Gastroesophageal sphincter (tissue), 4 donors: Measurements from ENCODE around the gene SNW1. TPM values are rescaled to one million over a fixed set of nuclear protein-coding genes. Genes with fewer than 3 reads are reported as not detected.

Experiments used
- ATAC-seq: fragments of 150-250 bp; one replicate; pipeline ENCODE4 v1.9.1; 2016; ENCODE audit warnings: mild to moderate bottlenecking, moderate library complexity
- H3K27ac ChIP-seq, 4 donors: fragments of 200-600 bp; sonication (generic) in 3 of 4; 1 replicate in 3 of 4; 2 replicates in 1 of 4; pipeline ENCODE4 v1.5.1; 2016 to 2019
- H3K27me3 ChIP-seq: fragments of 200-600 bp; sonication (generic); one replicate; pipeline ENCODE4 v1.5.1; 2019
- H3K36me3 ChIP-seq, 2 donors: fragments of 200-600 bp; sonication (generic); one replicate each; pipeline ENCODE4 v1.5.1; 2019; ENCODE audit warnings: control low read depth in 1 of 2
- H3K4me1 ChIP-seq, 3 donors: fragments of 200-600 bp; sonication (generic); 1 replicate in 2 of 3; 2 replicates in 1 of 3; pipeline ENCODE4 v1.5.1; 2016 to 2019; ENCODE audit warnings: control low read depth in 2 of 3
- H3K4me3 ChIP-seq, 2 donors: fragments of 200-600 bp; sonication (generic); one replicate each; pipeline ENCODE4 v1.5.1; 2019; ENCODE audit warnings: mild to moderate bottlenecking in 1 of 2, moderate library complexity in 1 of 2
- H3K9me3 ChIP-seq, 3 donors: fragments of 200-600 bp; sonication (generic); one replicate each; pipeline ENCODE4 v1.5.1; 2017 to 2019; ENCODE audit warnings: control low read depth in 2 of 3
- CTCF ChIP-seq, 4 experiments: fragments of 200-600 bp in 2 of 4; fragments of 450-650 bp in 2 of 4; sonication (generic) in 1 of 4; IDR thresholded peaks; one replicate each; pipeline ENCODE4 v1.5.1; 2017 to 2019; ENCODE audit warnings: antibody characterized with exemption in 4 of 4, mild to moderate bottlenecking in 2 of 4, moderate library complexity in 2 of 4
- EP300 ChIP-seq: sonication (generic); formaldehyde crosslinking; IDR thresholded peaks from one replicate; pipeline ENCODE4 v1.6.1; 2017; ENCODE audit warnings: antibody characterized with exemption, mild to moderate bottlenecking
- POLR2A ChIP-seq, 2 donors: fragments of 450-650 bp; IDR thresholded peaks; one replicate each; pipeline ENCODE4 v1.6.1; 2017; ENCODE audit warnings: antibody characterized with exemption in 2 of 2, mild to moderate bottlenecking in 2 of 2, moderate library complexity in 1 of 2
- POLR2AphosphoS5 ChIP-seq: sonication (generic); formaldehyde crosslinking; IDR thresholded peaks from one replicate; pipeline ENCODE4 v1.6.1; 2017; ENCODE audit warnings: antibody characterized with exemption
- total RNA-seq, 4 donors: library from RNA; depleted of rRNA; stranded (reverse); fragments of >200 nt; gene quantifications; one replicate each; pipeline ENCODE4 v1.1.0, GENCODE V29; 2016

The SNW1 gene
- total RNA-seq, 4 donors from 2014 or later, result 43.7 to 70.5 (median 49.4) TPM

- no peak for TF ChIP-seq EP300
- no peak for TF ChIP-seq POLR2A (IDR thresholded peaks at IDR 0.05)
- TF ChIP-seq CTCF (IDR thresholded peaks at IDR 0.05), result no peak
- TF ChIP-seq POLR2AphosphoS5, result no peak
- no peaks in the 10 kb centered on the region for H3K9me3 ChIP-seq
- no peak for ATAC-seq
- H3K27ac ChIP-seq, result no peak overlapping the region
- no peak overlapping the region for H3K4me3 ChIP-seq
- no peaks in the 10 kb centered on the region for H3K27me3 ChIP-seq
- peaks cover 0 to 62% of the 10 kb centered on the region in 2 donors for H3K36me3 ChIP-seq
- no peaks in the 10 kb centered on the region for H3K4me1 ChIP-seq
Measured at GRCh38 chr14:77673193-77673592, 87.8 kb downstream of the SNW1 start.

Other genes with a start within 250 kb of the SNW1 start
- gene SPTLC2, start 144.5 kb downstream of the SNW1 start, total RNA-seq, result 10 to 100 TPM; 13.2 to 35.2 (median 20.5) TPM
- 10 to 100 TPM in 3 of 4 donors, 1 to 10 TPM in 1; 9.7 to 12.7 (median 11.3) TPM for gene ALKBH1, start 53.1 kb downstream of the SNW1 start, total RNA-seq
- gene SLIRP, start 53.1 kb downstream of the SNW1 start, total RNA-seq, result 100 to 1,000 TPM in 3 of 4 donors, 10 to 100 TPM in 1; 88.9 to 383 (median 202) TPM
- 10 to 100 TPM in 1 of 4 donors, 1 to 10 TPM in 3; 3.8 to 11.1 (median 6.8) TPM for gene ADCK1, start 39.0 kb upstream of the SNW1 start, total RNA-seq